C4-2B (cell line): ENCODE data around the gene SURF1.

ENCODE experiments used
- ZFX ChIP-seq: fragments of 450-650 bp; IDR thresholded peaks from 2 replicates; pipeline ENCODE4 v1.6.1; 2017
- TF ChIP-seq, protein P1 (sequence below): fragments of 450-650 bp; conservative IDR thresholded peaks from 2 replicates; pipeline ENCODE4 v1.5.1; 2017; ENCODE audit warnings: mild to moderate bottlenecking

- TF ChIP-seq, protein P1, sequence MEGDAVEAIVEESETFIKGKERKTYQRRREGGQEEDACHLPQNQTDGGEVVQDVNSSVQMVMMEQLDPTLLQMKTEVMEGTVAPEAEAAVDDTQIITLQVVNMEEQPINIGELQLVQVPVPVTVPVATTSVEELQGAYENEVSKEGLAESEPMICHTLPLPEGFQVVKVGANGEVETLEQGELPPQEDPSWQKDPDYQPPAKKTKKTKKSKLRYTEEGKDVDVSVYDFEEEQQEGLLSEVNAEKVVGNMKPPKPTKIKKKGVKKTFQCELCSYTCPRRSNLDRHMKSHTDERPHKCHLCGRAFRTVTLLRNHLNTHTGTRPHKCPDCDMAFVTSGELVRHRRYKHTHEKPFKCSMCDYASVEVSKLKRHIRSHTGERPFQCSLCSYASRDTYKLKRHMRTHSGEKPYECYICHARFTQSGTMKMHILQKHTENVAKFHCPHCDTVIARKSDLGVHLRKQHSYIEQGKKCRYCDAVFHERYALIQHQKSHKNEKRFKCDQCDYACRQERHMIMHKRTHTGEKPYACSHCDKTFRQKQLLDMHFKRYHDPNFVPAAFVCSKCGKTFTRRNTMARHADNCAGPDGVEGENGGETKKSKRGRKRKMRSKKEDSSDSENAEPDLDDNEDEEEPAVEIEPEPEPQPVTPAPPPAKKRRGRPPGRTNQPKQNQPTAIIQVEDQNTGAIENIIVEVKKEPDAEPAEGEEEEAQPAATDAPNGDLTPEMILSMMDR: no peak; the same call in 1 of the 2 replicates
- no peak for TF ChIP-seq ZFX
These were observed 40.7 kb upstream of the SURF1 start for GRCh38 chr9:133396952-133397351.
